ENCODE results near the gene CLCN2.

GRCh38 chr3:184389384-184389783 is 28.0 kb upstream of the CLCN2 start:
- TF ChIP-seq CTCF (IDR thresholded peaks at IDR 0.05; ENCODE audit: low read length) (no peak), EZH2phosphoT487 (IDR thresholded peaks at IDR 0.05; ENCODE audit: low read length) (no peak), EZH2 (optimal IDR thresholded peaks at IDR 0.05; ENCODE audit: low read depth, low read length) (no peak)
